Ectodermal cell (in vitro differentiated cells): ENCODE measurements around the gene DLG1.

Experiments
- H3K27ac ChIP-seq: 2 replicates; pipeline ENCODE4 v1.7.0; 2013; ENCODE audit warnings: mild to moderate bottlenecking, low read depth, low read length; ENCODE audit not compliant: insufficient read depth, poor library complexity, severe bottlenecking
- H3K27me3 ChIP-seq: 2 replicates; pipeline ENCODE4 v1.7.0; 2013; ENCODE audit warnings: mild to moderate bottlenecking, low read length; ENCODE audit not compliant: insufficient read depth, control insufficient read depth, poor library complexity, severe bottlenecking
- H3K36me3 ChIP-seq: one replicate; pipeline ENCODE4 v1.7.0; 2013; ENCODE audit warnings: low read length; ENCODE audit not compliant: control insufficient read depth, insufficient read depth
- H3K4me1 ChIP-seq: one replicate; pipeline ENCODE4 v1.7.0; 2013; ENCODE audit warnings: low read length; ENCODE audit not compliant: control insufficient read depth, insufficient read depth
- H3K4me3 ChIP-seq: 2 replicates; pipeline ENCODE4 v1.7.0; 2013; ENCODE audit warnings: low read depth, low read length, control low read depth; ENCODE audit not compliant: insufficient read depth
- H3K9me3 ChIP-seq: 2 replicates; pipeline ENCODE4 v1.7.0; 2013; ENCODE audit warnings: mild to moderate bottlenecking, low read length, moderate library complexity; ENCODE audit not compliant: control insufficient read depth
- WGBS, 2 experiments: methylation state at CpG; one replicate each; pipeline ENCODE4 v1.1.7; 2013; ENCODE audit warnings: missing lambda C conversion rate in 2 of 2; 5-methylcytosine and 5-hydroxymethylcytosine counted together

DLG1 gene

GRCh38 chr3:197023998-197024651, 274.3 kb downstream of the DLG1 start:
- 92 to 93% methylated on average over 36 of the region's 36 CpGs for WGBS, 2 experiments
- Histone ChIP-seq H3K27me3 (peaks cover 13% of the 10 kb centered on the region), H3K9me3 (no peaks in the 10 kb centered on the region), H3K27ac (no peak overlapping the region), H3K36me3 (no peaks in the 10 kb centered on the region), H3K4me1 (peaks cover 13% of the 10 kb centered on the region), H3K4me3 (no peak overlapping the region)

- 86 to 88% methylated on average over 27 of the region's 27 CpGs for WGBS, 2 experiments
- Histone ChIP-seq H3K27ac (no peak overlapping the region), H3K9me3 (no peaks in the 10 kb centered on the region), H3K27me3 (peaks cover 6% of the 10 kb centered on the region), H3K4me3 (no peak overlapping the region), H3K4me1 (peaks cover 13% of the 10 kb centered on the region), H3K36me3 (no peaks in the 10 kb centered on the region)
Observed at GRCh38 chr3:197023241-197023997, 275.0 kb downstream of the DLG1 start.

- H3K27me3 ChIP-seq: no peaks in the 10 kb centered on the region
- 53% methylated on average over 22 of the region's 22 CpGs for WGBS, 2 experiments
Observed at GRCh38 chr3:197022405-197023231, 275.8 kb downstream of the DLG1 start.

DNA sequence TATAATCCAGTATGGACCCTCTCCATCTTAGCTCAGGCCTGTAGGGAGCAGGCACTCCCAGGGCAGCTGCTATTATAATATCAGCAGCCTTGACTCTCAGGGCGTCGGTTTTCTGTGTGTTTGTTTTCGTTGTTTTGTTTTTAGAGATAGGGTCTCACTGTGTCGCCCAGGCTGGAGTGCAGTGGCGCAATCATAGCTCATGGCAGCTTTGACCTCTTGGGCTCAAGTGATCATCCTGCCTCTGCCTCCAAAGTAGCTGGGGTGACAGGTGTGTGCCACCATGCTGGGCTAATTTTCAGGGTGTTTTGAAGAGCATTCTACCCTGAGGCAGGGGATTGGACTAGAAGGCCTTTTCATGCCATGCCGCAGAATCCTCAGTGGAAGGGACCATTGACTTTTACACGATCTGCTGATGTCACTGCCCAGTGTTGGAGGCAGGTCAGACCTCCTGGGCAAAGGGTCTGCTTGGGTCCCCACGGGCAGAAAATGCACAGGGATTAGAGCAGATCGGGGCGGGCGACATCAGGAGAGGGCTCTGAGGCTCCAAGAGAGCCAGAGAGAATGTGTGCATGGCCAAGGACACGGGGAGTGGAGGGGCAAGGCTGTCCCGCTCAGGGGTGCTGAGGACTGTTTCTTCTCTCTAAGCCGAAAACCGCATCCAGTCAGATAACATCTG, 276.5 kb downstream of the DLG1 start:
- peaks cover 13% of the 10 kb centered on the region for H3K4me1 ChIP-seq
- no peak overlapping the region for H3K4me3 ChIP-seq
- WGBS, 2 experiments: 89 to 90% methylated on average over 15 of the region's 15 CpGs
- no peak overlapping the region for H3K27ac ChIP-seq
- no peaks in the 10 kb centered on the region for H3K36me3 ChIP-seq
- no peaks in the 10 kb centered on the region for H3K9me3 ChIP-seq
- H3K27me3 ChIP-seq: no peaks in the 10 kb centered on the region

More at GRCh38 chr3:197022405-197023231, 275.8 kb downstream of the DLG1 start:
- peaks cover 13% of the 10 kb centered on the region for H3K4me1 ChIP-seq
- no peaks in the 10 kb centered on the region for H3K36me3 ChIP-seq
- H3K27ac ChIP-seq: no peak overlapping the region
- H3K4me3 ChIP-seq: no peak overlapping the region
- H3K9me3 ChIP-seq: no peaks in the 10 kb centered on the region

DNA sequence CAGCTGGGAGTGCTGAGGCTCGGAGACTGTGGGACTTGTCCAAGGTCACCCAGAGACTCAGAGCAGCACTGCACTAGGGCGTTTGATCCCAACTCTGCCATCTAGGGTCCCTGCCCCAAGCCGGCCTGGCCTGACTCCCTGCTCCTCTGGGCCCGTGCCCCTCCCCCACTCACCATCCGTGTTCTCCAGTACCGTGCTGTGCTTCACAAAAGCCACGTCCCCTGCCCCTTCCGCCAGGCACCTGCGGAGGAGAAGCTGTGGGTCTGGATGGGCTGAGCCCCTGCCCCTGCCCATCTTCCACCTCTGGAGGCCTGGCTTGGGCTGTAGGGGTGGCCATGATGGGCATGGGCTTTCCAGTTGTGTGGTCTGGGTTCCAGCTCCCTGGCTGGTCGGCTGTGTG, 277.2 kb downstream of the DLG1 start:
- no peaks in the 10 kb centered on the region for H3K36me3 ChIP-seq
- WGBS, 2 experiments: 52 to 53% methylated on average over 10 of the region's 10 CpGs
- H3K9me3 ChIP-seq: no peaks in the 10 kb centered on the region
- H3K27ac ChIP-seq: no peak overlapping the region
- no peak overlapping the region for H3K4me3 ChIP-seq
- peaks cover 13% of the 10 kb centered on the region for H3K4me1 ChIP-seq
- H3K27me3 ChIP-seq: no peaks in the 10 kb centered on the region

GRCh38 chr3:197019535-197019934, 278.9 kb downstream of the DLG1 start:
- no peak overlapping the region for H3K4me3 ChIP-seq
- peaks cover 13% of the 10 kb centered on the region for H3K4me1 ChIP-seq
- H3K9me3 ChIP-seq: no peaks in the 10 kb centered on the region
- H3K27ac ChIP-seq: no peak overlapping the region
- 91 to 92% methylated on average over 13 of the region's 13 CpGs for WGBS, 2 experiments
- no peaks in the 10 kb centered on the region for H3K36me3 ChIP-seq
- no peaks in the 10 kb centered on the region for H3K27me3 ChIP-seq

- no peaks in the 10 kb centered on the region for H3K27me3 ChIP-seq
- 84% methylated on average over 6 of the region's 6 CpGs for WGBS, 2 experiments
Observed at GRCh38 chr3:197019021-197019420, 279.4 kb downstream of the DLG1 start.

GRCh38 chr3:197017003-197017402, 281.4 kb downstream of the DLG1 start:
- Histone ChIP-seq H3K27me3 (no peaks in the 10 kb centered on the region), H3K36me3 (no peaks in the 10 kb centered on the region), H3K9me3 (no peaks in the 10 kb centered on the region), H3K4me1 (peaks cover 5% of the 10 kb centered on the region), H3K4me3 (no peak overlapping the region), H3K27ac (no peak overlapping the region)
- 96 to 97% methylated on average over 18 of the region's 18 CpGs for WGBS, 2 experiments

More at GRCh38 chr3:197019021-197019420, 279.4 kb downstream of the DLG1 start:
- Histone ChIP-seq H3K9me3 (no peaks in the 10 kb centered on the region), H3K4me3 (no peak overlapping the region), H3K36me3 (no peaks in the 10 kb centered on the region), H3K4me1 (peaks cover 13% of the 10 kb centered on the region), H3K27ac (no peak overlapping the region)

DNA sequence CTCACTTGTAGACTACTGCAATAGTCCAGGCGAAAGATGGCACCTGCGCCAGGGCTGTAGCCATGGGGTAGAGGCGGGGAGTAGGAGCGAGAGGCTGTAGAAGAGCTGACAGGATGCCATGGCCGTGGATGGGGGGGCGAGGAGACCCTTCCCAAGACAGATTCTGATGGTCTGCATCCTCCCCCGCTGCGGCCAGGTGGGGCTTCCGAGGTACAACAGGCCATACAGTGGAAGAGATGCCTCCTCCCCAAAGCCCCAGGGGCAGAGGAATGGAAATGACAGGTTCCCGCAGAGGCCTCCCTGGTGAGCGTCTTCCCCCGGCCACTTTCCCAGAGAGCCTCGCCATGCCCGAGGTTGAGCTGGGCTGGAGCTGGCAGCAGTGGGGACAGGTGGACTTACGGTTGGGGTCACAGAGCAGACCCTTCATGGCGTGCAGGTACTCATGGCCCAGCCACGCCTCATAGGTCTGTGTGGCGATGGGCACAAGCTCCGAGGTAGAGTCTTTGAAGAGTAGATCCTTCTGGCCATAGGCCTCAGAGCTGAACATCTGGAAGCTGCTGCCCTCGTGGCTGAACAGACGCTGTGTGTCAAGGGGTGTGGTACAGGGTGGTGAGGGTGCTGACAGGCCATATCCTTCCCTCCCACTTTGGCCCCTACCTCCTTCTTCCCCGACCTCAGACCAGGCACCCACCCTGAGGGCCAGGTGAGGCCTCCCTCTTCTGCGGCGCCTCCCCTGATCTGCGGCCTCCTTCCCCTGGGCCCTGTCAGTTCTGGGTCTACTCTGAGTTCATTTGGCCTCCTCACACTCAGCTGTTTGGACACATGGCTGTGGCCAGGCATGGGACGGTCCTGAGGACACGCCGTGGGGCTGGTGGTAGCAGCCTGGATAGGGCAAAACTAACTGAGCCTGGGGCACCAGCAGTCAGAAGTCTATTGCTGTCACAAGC, 282.3 kb downstream of the DLG1 start:
- 94 to 96% methylated on average over 28 of the region's 28 CpGs for WGBS, 2 experiments
- Histone ChIP-seq H3K4me3 (no peak overlapping the region), H3K27ac (no peak overlapping the region), H3K9me3 (no peaks in the 10 kb centered on the region), H3K36me3 (no peaks in the 10 kb centered on the region), H3K27me3 (no peaks in the 10 kb centered on the region), H3K4me1 (peaks cover 11% of the 10 kb centered on the region)
